Naive B cell (primary cell): ENCODE results near the gene KIRREL3. TPM values are rescaled to one million over a fixed set of nuclear protein-coding genes. Genes with fewer than 3 reads are reported as not detected.

ENCODE experiments used
- ATAC-seq, 2 donors: fragments of 150-1000 bp; cut with Tn5 transposase; 2 replicates each; pipeline ENCODE4 v1.10.0; 2021; ENCODE audit warnings: low read depth in 2 of 2, mild to moderate bottlenecking in 2 of 2, moderate library complexity in 2 of 2
- DNase-seq: peaks from one replicate; pipeline ENCODE4 v3.0.0; 2022
- H3K27ac Mint-ChIP-seq, 6 donors: one replicate each; pipeline ENCODE4 v1.8.0; 2020 to 2022; ENCODE audit warnings: mild to moderate bottlenecking in 6 of 6, mixed read lengths in 6 of 6, moderate library complexity in 5 of 6, inconsistent platforms in 2 of 6
- H3K27me3 Mint-ChIP-seq, 3 donors: one replicate each; pipeline ENCODE4 v1.8.0; 2021 to 2022; ENCODE audit warnings: mixed read lengths in 3 of 3, mild to moderate bottlenecking in 1 of 3
- H3K36me3 Mint-ChIP-seq, 2 donors: one replicate each; pipeline ENCODE4 v1.8.0; 2020 to 2022; ENCODE audit warnings: mixed read lengths in 2 of 2, inconsistent platforms in 1 of 2, mild to moderate bottlenecking in 1 of 2
- H3K4me1 Mint-ChIP-seq, 3 donors: one replicate each; pipeline ENCODE4 v1.8.0; 2020 to 2022; ENCODE audit warnings: mixed read lengths in 3 of 3, inconsistent platforms in 1 of 3, mild to moderate bottlenecking in 1 of 3, moderate library complexity in 1 of 3
- H3K4me3 Mint-ChIP-seq, 8 donors: one replicate each; pipeline ENCODE4 v1.8.0; 2020 to 2022; ENCODE audit warnings: mild to moderate bottlenecking in 8 of 8, mixed read lengths in 8 of 8, moderate library complexity in 8 of 8, inconsistent platforms in 2 of 8
- H3K9me3 Mint-ChIP-seq, 7 donors: one replicate each; pipeline ENCODE4 v1.8.0; 2020 to 2022; ENCODE audit warnings: mixed read lengths in 7 of 7, mild to moderate bottlenecking in 5 of 7, inconsistent platforms in 2 of 7, moderate library complexity in 1 of 7
- polyA plus RNA-seq, 6 donors: library from polyadenylated mRNA; unstranded; fragments of 300-500 nt; fragmentation: Illumina TruSeq; gene quantifications; one replicate each; pipeline ENCODE4 v1.2.3, GENCODE V29; 2021; ENCODE audit warnings: low read depth in 6 of 6

KIRREL3 gene
- polyA plus RNA-seq, 6 donors from 2014 or later: not detected

DNA sequence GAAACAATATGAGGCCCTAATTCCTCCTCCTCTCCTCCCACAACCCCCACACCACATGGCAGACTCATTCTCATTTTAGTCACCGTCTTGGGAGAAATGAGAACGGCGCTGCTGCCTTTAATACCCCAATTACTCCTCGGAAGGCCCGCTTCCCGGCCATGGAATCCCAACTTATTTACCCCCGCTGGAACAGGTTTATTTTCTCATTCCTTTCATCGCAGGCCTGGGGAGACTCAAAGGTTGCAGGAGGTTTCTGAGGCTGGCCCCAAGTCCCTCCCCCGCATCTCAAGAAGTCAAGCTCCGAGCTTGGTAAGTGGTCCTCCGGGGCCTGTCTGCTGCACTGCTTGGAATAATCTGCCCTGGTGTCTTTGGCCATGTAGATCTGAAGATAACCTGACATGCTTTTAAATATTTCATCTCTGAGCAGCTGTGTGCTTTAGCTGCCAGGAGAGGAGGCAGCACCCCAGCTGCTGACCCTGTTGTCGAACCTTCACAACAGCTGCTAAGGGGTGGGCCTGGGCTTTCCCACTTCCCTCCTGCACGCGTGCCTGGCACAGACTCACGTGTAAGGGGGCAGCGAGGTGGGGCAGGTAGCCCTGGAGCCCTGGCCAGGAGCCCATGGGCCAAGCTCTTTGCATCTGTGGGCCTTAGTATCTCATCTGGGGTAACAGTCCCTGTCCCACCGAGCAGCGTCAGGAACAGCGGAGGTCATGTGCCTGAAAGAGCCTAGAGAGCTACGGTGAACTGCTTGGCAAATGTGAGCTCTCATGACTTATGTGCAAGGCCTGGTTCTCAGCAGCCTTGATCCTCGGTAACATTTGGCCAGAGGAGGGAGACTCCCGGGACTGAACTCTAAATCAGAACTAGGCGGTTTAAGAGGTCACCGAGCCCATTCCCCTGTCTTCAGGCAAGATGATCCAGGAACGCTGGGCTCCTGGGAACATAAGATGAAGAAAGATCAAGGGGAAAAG is 480.5 kb downstream of the KIRREL3 start:
- no peak for DNase-seq
- H3K36me3 Mint-ChIP-seq: no peaks in the 10 kb centered on the region
- H3K27ac Mint-ChIP-seq: peak overlapping the region in 1 of 6 donors; percentile 21
- H3K9me3 Mint-ChIP-seq: peaks cover 0 to 1% (median 0%) of the 10 kb centered on the region in 7 donors
- no peaks in the 10 kb centered on the region for H3K4me1 Mint-ChIP-seq
- H3K27me3 Mint-ChIP-seq: peaks cover 13 to 26% (median 22%) of the 10 kb centered on the region in 3 donors
- no peak for ATAC-seq
- no peak overlapping the region for H3K4me3 Mint-ChIP-seq

DNA sequence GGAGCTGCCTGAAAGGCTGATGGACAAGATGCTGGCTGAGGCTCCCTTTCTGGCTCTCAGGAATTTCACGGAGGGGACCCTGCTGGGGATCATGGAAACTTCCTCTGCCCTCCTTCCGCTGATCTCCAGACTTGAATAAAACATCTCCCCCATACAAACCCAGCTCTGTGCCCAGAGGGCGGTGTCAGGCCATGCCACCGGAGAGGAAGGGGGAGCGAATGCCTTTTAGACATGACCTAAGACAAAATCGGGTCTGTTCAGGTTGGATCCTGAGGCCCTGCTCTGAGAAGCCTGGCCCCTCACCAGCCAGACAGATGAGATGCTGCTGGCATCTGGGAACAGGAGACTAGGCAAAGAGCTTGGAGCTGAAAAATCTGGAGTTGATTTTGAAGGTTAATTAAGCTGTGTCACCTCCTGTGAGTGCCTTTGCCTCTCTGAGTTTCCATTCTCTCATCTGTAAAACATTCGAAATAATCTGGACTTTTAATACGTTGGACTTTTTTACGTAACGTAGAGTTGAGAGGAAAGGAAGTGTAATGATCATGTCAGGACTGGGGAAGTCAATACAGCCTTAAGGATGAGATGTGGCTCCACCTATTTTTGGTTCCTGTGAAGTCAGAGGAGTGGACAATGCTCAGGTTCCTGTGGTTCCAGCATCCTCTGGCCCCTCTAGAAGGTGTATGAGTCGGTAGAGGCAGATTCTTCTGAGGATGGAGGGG is 481.4 kb downstream of the KIRREL3 start:
- Mint-ChIP-seq H3K36me3 (no peaks in the 10 kb centered on the region), H3K4me1 (no peaks in the 10 kb centered on the region), H3K9me3 (peaks cover 0 to 1% (median 0%) of the 10 kb centered on the region in 7 donors), H3K4me3 (no peak overlapping the region), H3K27me3 (peaks cover 13 to 26% (median 23%) of the 10 kb centered on the region in 3 donors), H3K27ac (no peak overlapping the region)
- no peak for ATAC-seq
- DNase-seq: no peak

DNA sequence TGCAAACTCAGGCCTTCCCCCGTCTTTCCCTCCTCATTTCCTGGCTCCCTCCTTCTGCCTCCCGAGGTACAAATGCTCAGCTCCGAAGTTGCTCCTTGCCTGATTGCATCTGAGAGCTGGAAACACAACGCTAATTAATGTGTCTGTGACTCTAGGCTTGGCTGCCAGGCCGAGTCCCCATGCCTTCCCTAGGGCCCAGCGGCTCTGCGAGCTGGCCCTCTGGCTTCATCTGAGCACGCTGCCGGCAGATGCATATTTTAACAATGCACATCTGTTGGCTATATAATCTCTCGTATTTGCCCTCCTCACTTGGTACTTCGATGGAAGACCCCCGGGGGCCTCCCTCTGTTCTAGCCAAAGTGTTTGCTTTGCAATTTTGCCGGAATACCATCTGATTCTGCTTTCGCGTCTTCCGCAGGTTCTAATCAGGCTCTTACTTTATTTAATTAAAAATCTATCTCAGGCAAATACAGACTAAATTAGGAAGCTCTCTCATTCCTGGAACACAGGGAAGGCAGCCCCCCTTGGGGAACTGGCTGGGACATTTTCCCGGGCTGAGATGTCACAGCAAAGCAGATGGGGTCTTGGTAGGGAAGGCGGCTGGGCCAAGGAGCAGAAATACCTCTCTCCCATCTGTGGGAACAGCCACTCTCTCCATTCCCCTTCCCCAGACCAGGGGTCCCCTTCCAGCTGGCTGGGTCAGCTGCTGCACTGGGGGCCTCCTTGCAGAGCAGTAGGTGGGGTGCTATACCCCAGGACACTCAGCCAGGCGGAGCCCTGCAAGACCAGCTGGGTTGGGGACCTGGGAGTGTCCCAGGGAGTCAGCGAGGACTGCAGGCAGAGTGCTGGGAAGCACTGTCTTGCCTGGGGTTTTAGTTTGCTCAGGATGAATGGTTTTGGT is 482.2 kb downstream of the KIRREL3 start:
- Mint-ChIP-seq H3K9me3 (peaks cover 0 to 1% (median 0%) of the 10 kb centered on the region in 7 donors), H3K27ac (peak overlapping the region in 1 of 6 donors; percentile 75), H3K4me1 (no peaks in the 10 kb centered on the region), H3K27me3 (peaks cover 8 to 21% (median 17%) of the 10 kb centered on the region in 3 donors), H3K36me3 (no peaks in the 10 kb centered on the region), H3K4me3 (no peak overlapping the region)
- ATAC-seq: no peak
- DNase-seq: no peak

DNA sequence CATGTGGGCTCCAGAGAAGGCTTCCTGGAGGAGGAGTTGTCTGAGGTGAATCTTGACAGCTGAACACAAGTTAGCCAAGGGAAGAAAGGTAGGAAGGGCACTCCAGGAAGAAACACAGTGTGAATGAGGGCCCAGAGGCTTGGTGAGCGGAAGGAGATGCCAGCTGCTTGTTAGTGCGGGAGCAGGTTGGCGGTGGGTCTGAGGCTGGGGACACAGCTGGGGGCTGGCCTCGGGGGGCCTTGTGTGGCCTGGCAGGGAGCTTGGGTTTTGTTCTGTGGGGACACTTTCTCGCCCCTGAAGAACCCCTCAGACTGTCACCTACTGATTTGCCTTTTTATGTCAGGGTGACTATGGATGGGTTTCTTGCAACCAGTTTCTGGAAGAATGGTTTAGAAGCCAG is 485.1 kb downstream of the KIRREL3 start:
- Mint-ChIP-seq H3K9me3 (peaks cover 0 to 3% (median 0%) of the 10 kb centered on the region in 7 donors), H3K27me3 (peaks cover 18 to 22% (median 19%) of the 10 kb centered on the region in 3 donors), H3K27ac (no peak overlapping the region), H3K36me3 (no peaks in the 10 kb centered on the region), H3K4me3 (no peak overlapping the region), H3K4me1 (no peaks in the 10 kb centered on the region)
- ATAC-seq: no peak
- DNase-seq: no peak

DNA sequence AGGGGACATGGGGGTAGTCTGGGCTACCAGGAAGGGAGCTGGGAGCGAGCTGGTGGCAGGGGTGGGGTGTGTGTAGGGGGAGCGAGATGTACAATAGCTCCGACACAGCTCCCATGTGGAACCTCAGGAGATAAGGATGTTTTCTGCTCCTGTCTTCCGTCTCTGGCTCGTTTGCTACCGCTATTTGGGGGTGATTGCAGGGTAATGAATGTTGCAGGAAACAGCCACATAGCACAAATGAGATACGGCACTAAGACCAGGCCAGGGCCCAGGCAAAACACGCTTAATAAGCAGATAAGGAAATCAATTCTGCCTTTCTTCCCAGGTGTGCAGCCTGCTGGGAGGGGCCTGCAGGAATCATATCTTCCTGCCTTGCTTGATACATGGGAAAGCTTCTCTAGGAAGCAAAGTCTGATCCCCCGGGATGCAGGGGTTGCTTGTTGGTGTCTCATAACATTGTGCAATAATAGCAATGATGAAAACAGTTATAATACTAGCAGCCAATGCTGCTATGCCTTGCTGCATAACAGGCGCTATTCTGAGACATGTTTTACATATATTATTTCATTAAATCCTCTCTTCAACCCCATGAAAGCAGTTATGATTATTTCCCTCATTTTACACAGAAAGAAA is 486.4 kb downstream of the KIRREL3 start:
- ATAC-seq (no peak), DNase-seq (no peak)
- H3K36me3 Mint-ChIP-seq: no peaks in the 10 kb centered on the region
- peaks cover 22 to 28% (median 25%) of the 10 kb centered on the region in 3 donors for H3K27me3 Mint-ChIP-seq
- H3K4me1 Mint-ChIP-seq: peaks cover 0 to 3% (median 0%) of the 10 kb centered on the region in 3 donors
- peak overlapping the region in 2 of 8 donors; percentile 29 to 30 for H3K4me3 Mint-ChIP-seq
- H3K9me3 Mint-ChIP-seq: peaks cover 0 to 3% (median 0%) of the 10 kb centered on the region in 7 donors
- H3K27ac Mint-ChIP-seq: no peak overlapping the region

DNA sequence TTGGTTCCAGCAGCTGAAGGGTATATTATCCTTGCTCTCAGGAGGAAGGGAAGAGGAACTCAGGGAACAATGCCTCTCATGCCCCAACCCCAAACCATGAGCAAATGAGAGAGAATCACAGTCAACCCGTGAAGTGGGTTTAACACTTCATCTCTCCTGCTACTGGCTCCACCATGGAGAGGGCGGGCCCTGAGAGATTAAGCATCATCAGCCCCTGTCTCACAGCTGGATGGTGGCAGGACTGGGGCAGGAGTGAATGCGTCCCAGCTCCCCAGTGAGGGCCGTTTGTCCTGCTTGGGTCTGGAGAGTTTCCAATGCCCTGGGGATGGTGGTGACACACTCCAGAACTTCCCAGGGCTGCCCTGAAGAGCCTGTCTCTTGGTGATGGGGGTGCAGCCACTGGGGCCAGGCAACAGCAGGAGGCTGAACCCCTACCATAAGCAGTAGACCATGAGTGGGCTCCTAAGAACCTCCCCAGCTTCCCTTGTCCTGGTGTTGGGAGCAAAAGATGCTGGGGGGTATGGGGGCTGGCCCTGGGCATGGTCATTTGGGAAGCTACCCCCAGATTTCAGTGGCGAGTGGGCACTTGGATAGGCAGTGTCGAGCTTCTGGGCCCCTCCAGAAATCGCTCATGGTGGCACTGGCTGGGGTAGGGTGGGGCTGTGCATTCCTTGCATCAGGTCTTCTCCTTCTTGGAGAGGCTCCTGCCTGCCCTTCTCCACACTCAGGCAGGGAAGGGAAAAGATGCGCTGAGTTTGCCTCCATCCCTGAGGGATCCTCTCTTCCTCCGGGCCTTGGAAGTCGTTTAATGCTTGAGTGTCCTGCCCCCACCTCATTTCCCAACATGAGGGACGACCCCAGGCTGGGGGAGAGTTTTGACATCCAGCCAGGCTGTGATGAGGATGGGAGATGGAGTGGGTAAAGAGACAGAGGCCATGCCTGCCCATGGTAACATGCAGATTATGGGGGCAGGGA is 487.5 kb downstream of the KIRREL3 start:
- Mint-ChIP-seq H3K27me3 (peaks cover 23 to 39% (median 26%) of the 10 kb centered on the region in 3 donors), H3K4me3 (no peak overlapping the region), H3K9me3 (peaks cover 0 to 3% (median 0%) of the 10 kb centered on the region in 7 donors), H3K36me3 (no peaks in the 10 kb centered on the region), H3K4me1 (peaks cover 0 to 3% (median 0%) of the 10 kb centered on the region in 3 donors), H3K27ac (no peak overlapping the region)
- ATAC-seq (no peak), DNase-seq (no peak)

DNA sequence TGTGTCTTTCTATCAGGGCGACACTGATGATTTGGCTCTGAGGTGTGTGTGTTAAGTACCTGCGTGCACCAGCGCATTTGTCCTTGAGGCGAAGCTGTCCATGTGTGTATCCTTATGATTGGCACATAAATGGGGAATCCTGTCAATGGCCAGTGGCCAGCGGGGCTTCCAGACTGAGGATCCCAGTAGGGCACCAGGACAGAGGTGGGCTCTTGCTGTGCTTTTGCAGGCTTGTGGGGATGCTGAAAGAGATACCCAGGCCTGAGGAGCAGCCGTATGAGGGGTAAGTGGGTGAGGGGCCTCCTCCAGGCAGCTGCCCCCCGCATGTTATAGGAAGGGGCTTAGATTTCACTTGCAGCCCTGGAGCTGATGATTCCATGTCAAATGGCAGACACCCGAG is 488.3 kb downstream of the KIRREL3 start:
- Mint-ChIP-seq H3K27ac (no peak overlapping the region), H3K4me3 (peak overlapping the region in 1 of 8 donors; percentile 6), H3K9me3 (peaks cover 0 to 5% (median 1%) of the 10 kb centered on the region in 7 donors), H3K36me3 (no peaks in the 10 kb centered on the region), H3K27me3 (peaks cover 20 to 39% (median 28%) of the 10 kb centered on the region in 3 donors), H3K4me1 (peaks cover 0 to 3% (median 0%) of the 10 kb centered on the region in 3 donors)
- no peak for DNase-seq
- ATAC-seq: no peak

DNA sequence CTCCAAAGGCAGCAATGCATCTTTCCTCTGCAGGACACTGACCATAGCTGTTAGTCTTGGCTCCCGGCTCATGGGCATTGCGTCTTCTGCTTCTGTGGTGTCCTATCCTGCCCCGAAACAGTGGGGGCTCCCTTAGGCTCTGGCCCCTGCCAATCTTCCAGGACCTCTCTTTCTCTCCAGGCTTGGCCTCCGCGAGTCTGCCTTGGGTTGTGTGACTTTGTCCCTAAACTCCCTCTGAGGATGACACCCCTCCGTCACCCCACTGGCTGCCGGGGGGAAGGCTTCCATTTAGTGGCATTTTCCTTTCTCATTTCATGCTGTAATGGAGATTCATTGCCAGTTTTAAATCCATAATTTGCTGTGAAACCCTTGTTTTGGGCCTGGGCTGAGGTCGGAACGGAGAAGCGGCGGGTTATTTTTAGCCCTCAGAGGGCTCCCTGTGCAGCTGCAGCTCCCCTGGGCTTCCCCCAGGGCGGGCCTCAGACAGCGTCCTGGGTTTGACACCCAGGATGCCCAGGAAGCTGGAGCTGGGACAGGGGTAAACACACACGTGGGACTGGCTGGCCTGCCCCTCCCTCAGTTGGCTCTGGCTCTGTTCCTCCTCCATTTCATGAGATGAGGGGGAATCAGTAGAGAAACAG is 489.0 kb downstream of the KIRREL3 start:
- Mint-ChIP-seq H3K27me3 (peaks cover 23 to 39% (median 25%) of the 10 kb centered on the region in 3 donors), H3K36me3 (no peaks in the 10 kb centered on the region), H3K27ac (no peak overlapping the region), H3K4me3 (no peak overlapping the region), H3K9me3 (peaks cover 0 to 11% (median 3%) of the 10 kb centered on the region in 7 donors), H3K4me1 (peaks cover 0 to 3% (median 0%) of the 10 kb centered on the region in 3 donors)
- DNase-seq (no peak), ATAC-seq (no peak)

DNA sequence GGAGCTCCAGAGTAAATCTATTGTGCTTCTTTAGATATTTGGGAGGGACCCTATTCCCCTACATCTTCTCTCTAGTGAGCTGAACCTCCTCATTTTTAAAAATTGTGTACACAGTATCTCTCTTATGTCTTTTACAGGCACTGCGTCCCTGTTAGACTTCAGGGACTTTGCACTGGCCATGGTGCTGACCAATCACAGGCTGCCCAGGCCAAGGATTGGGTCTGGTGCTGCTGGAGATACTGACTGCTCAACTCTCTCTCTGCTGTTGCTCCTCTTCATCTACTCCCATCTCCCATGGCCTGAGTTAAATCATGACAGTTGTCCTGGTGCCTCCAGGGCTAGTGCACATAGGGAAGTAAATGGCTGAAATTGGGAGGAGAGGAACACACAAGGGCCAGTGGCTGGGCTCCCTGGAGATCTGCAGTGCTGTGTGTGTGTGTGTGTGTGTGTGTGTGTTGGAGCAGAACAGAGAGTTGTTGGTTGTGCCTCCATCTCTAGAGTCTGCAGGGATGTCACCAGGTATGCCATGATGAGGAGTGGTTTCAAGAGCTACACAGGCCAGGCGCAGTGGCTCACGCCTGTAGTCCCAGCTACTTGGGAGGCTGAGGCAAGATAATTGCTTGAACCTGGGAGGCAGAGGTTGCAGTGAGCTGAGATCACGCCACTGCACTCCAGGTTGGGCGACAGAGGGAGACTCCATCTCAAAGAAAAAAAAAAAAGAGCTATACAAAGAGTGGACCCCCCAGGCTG is 489.8 kb downstream of the KIRREL3 start:
- Mint-ChIP-seq H3K9me3 (peaks cover 0 to 17% (median 3%) of the 10 kb centered on the region in 7 donors), H3K27me3 (peaks cover 19 to 39% (median 25%) of the 10 kb centered on the region in 3 donors), H3K27ac (no peak overlapping the region)

DNA sequence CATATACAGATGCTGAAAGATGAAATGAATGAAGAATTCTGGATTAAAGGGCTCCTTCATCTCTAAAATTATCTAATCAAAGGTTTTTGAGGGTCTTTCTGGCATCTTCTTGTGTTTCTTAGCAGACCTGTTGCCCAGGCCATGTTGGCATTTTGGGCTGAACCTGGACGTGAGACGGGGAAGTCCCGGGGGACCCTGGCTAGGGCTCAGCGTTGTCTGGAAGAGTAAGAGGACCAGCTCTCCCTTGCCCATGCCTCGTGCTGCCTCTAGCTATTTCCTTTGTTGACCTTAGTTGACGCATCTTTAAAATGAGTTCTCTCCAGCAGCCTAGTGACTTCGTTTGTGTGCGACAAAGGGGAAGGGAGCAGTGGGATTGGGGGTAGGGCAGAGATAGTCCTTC is 492.9 kb downstream of the KIRREL3 start:
- Mint-ChIP-seq H3K27me3 (peaks cover 25 to 49% (median 31%) of the 10 kb centered on the region in 3 donors), H3K9me3 (peaks cover 7 to 38% (median 13%) of the 10 kb centered on the region in 7 donors), H3K4me1 (peaks cover 0 to 3% (median 0%) of the 10 kb centered on the region in 3 donors), H3K4me3 (peak overlapping the region in 1 of 8 donors; percentile 45), H3K27ac (no peak overlapping the region), H3K36me3 (peaks cover 0 to 5% of the 10 kb centered on the region in 2 donors)
- ATAC-seq (no peak), DNase-seq (no peak)

More for the DNA sequence above, 489.8 kb downstream of the KIRREL3 start:
- H3K4me1 Mint-ChIP-seq: peaks cover 0 to 3% (median 0%) of the 10 kb centered on the region in 3 donors
- H3K36me3 Mint-ChIP-seq: no peaks in the 10 kb centered on the region
- ATAC-seq (no peak), DNase-seq (no peak)
- no peak overlapping the region for H3K4me3 Mint-ChIP-seq
